K562 (cell line): ENCODE measurements around the gene ARPP21.

Source experiments
- ARNT ChIP-seq, 2 experiments: fragments of 450-650 bp; IDR thresholded peaks; 2 replicates each; pipeline ENCODE4 v1.6.1; 2016; ENCODE audit warnings: mild to moderate bottlenecking in 1 of 2
- MTA3 ChIP-seq: fragments of 450-650 bp; formaldehyde crosslinking; IDR thresholded peaks from 2 replicates; pipeline ENCODE4 v1.6.1; 2017; ENCODE audit warnings: mild to moderate bottlenecking, borderline replicate concordance
- RCOR1 ChIP-seq, 2 experiments: IDR thresholded peaks; 2 replicates each; pipeline ENCODE4 v1.6.1; 2012; ENCODE audit warnings: low read depth in 2 of 2, low read length in 2 of 2, borderline replicate concordance in 1 of 2, improper control_type of control experiment in 1 of 2
- SMARCE1 ChIP-seq: fragments of 450-650 bp; IDR thresholded peaks from 2 replicates; pipeline ENCODE4 v1.7.1; 2016; ENCODE audit warnings: mild to moderate bottlenecking
- ZNF175 ChIP-seq: fragments of 200-800 bp; sonication (Bioruptor generic); IDR thresholded peaks from 2 replicates; pipeline ENCODE4 v1.6.1; 2016; ENCODE audit warnings: low read depth, mild to moderate bottlenecking, missing genetic modification characterization, missing compliant biosample characterization

DNA sequence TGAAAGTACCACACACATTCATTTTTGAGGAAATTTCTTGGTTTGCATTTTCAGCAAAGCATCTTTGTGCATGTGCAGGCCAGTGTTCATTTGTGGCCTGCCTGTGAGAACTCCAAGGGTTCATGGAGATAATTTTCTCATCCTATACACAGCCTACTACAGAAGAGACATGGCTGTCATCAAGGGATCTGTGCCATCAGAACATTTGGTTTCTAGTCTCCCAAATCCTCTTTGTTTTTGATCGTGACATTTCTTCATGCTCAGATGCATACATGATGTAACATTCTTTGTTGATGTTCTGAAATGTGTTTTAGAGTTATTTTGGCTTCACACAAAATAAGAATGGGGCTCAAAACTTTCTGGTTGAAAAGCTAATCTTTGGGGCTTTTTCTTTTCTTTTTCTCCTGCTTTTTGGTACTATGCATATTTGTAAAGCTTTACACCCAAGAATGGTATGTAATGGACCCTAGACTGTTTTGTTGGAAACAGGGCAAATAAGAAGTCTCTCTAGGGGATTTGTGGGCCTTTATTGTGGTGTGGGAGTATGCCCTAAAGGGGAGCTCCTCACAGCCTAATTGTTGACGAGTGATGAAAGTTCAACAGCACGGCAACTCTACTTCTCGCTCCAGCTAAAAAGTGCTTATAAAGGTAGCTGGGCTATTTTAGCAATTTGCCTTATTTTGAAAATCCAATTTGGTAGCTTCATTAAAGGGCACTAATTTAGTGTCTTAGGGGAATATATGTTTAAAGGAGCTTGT lies 3.2 kb upstream of the ARPP21 start:
- TF ChIP-seq RCOR1 (IDR thresholded peaks at IDR 0.05; ENCODE audit: borderline replicate concordance in 1 of 2, low read depth in 2 of 2, low read length in 2 of 2) (no peak), ZNF175 (no peak), SMARCE1 (no peak), ARNT (IDR thresholded peaks at IDR 0.05) (no peak), MTA3 (no peak)
